ENCODE measurements around the gene AP4B1.

The AP4B1 gene

GRCh38 chr1:113846391-113847035 lies 58.1 kb downstream of the AP4B1 start:
- Histone ChIP-seq H3K27me3 (no peaks in the 10 kb centered on the region), H3K27ac (no peak overlapping the region), H3K4me1 (ENCODE audit: control insufficient read depth in 1 of 2, insufficient read depth in 1 of 2, low read depth in 1 of 2, low read length in 1 of 2) (peaks cover 11 to 19% of the 10 kb centered on the region in 2 experiments), H3K9me3 (no peaks in the 10 kb centered on the region), H3K36me3 (peaks cover 55% of the 10 kb centered on the region), H3K4me3 (ENCODE audit: low read depth in 1 of 2, low read length in 1 of 2) (no peak overlapping the region)
- TF ChIP-seq CTCF (IDR thresholded peaks at IDR 0.05): no peak
